ENCODE results near the gene ALK. TPM values are rescaled to one million over a fixed set of nuclear protein-coding genes. Genes with fewer than 3 reads are reported as not detected.

The ALK gene
- polyA plus RNA-seq, 3 donors, result not detected

- peaks cover 0 to 3% of the 10 kb centered on the region in 2 donors for H3K4me1 ChIP-seq (ENCODE audit: control insufficient read depth in 1 of 2, insufficient read depth in 2 of 2, low read length in 2 of 2)
- H3K9me3 ChIP-seq (replicated peaks in 1 of 2; ENCODE audit: control insufficient read depth in 1 of 2, insufficient read depth in 1 of 2, low read length in 2 of 2), result no peaks in the 10 kb centered on the region
- DNase-seq, result no peak
- no peaks in the 10 kb centered on the region for H3K79me2 ChIP-seq (ENCODE audit: insufficient read depth, low read length)
- no peak for TF ChIP-seq CTCF (IDR thresholded peaks at IDR 0.05)
- 86% methylated on average over 1 of the region's 2 CpGs for WGBS (ENCODE audit: insufficient coverage)
- intact Hi-C loops (cut with micrococcal nuclease), result no loop called here
- Mint-ChIP-seq H3K27me3 (ENCODE audit: low read depth in 3 of 3) (peaks cover 0 to 5% (median 0%) of the 10 kb centered on the region in 3 donors), H3K27ac (no peak overlapping the region), H3K36me3 (no peaks in the 10 kb centered on the region), H3K4me1 (peaks cover 14% of the 10 kb centered on the region), H3K9me3 (peaks cover 0 to 2% (median 0%) of the 10 kb centered on the region in 7 donors), H3K4me3 (no peak overlapping the region)
- no peak overlapping the region for H3K9ac ChIP-seq (ENCODE audit: insufficient read depth, low read length, poor library complexity, severe bottlenecking)
- no peak overlapping the region for H3K4me2 ChIP-seq (replicated peaks; ENCODE audit: extremely low read depth, low read length, poor library complexity, severe bottlenecking)
- no peaks in the 10 kb centered on the region for H3K36me3 ChIP-seq (replicated peaks in 1 of 2; ENCODE audit: control insufficient read depth in 1 of 2, insufficient read depth in 2 of 2, low read length in 2 of 2)
- H3K27me3 ChIP-seq (ENCODE audit: control insufficient read depth in 2 of 2, insufficient read depth in 2 of 2, low read length in 2 of 2), result no peaks in the 10 kb centered on the region
- no peaks in the 10 kb centered on the region for H4K20me1 ChIP-seq (ENCODE audit: insufficient read depth, low read length)
- no peak overlapping the region for H2AFZ ChIP-seq (ENCODE audit: insufficient read depth, low read depth, low read length, poor library complexity, severe bottlenecking)
- H3K27ac ChIP-seq (ENCODE audit: low read depth in 1 of 2, low read length in 2 of 2), result no peak overlapping the region
- no peak overlapping the region for H3K4me3 ChIP-seq (replicated peaks in 1 of 3; ENCODE audit: low read depth in 2 of 3, low read length in 3 of 3)
These were observed 404.6 kb downstream of the ALK start for GRCh38 chr2:29516767-29517166.

DNA sequence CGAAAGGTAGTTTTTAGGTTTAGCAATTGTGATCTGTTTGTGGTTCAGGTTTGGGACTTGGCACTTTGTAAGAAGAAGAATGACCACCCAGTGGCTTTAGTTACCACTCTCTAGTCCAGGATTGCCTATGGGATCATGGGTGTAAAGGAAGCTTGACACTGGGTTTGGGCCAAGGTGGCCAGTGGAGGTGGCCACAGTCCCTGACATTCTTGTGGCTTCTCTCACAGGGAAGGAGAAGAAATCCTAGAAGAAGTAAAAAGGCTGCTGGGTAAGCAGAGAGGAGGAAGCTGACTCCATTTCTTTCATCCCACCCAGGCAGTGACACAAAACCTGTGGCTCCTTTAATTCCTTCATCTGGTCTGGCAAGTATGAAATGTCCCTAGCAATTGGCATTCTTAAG is 411.5 kb downstream of the ALK start:
- Mint-ChIP-seq H3K27ac (no peak overlapping the region), H3K9me3 (peaks cover 0 to 19% (median 8%) of the 10 kb centered on the region in 7 donors), H3K4me3 (no peak overlapping the region), H3K4me1 (no peaks in the 10 kb centered on the region), H3K27me3 (ENCODE audit: low read depth in 3 of 3) (peaks cover 0 to 3% (median 0%) of the 10 kb centered on the region in 3 donors), H3K36me3 (no peaks in the 10 kb centered on the region)
- Histone ChIP-seq H3K9me3 (replicated peaks in 1 of 2; ENCODE audit: control insufficient read depth in 1 of 2, insufficient read depth in 1 of 2, low read length in 2 of 2) (no peaks in the 10 kb centered on the region), H2AFZ (ENCODE audit: insufficient read depth, low read depth, low read length, poor library complexity, severe bottlenecking) (no peak overlapping the region), H4K20me1 (ENCODE audit: insufficient read depth, low read length) (no peaks in the 10 kb centered on the region), H3K79me2 (ENCODE audit: insufficient read depth, low read length) (no peaks in the 10 kb centered on the region), H3K4me2 (replicated peaks; ENCODE audit: extremely low read depth, low read length, poor library complexity, severe bottlenecking) (no peak overlapping the region), H3K4me3 (replicated peaks in 1 of 3; ENCODE audit: low read depth in 2 of 3, low read length in 3 of 3) (no peak overlapping the region), H3K36me3 (replicated peaks in 1 of 2; ENCODE audit: control insufficient read depth in 1 of 2, insufficient read depth in 2 of 2, low read length in 2 of 2) (no peaks in the 10 kb centered on the region), H3K27me3 (ENCODE audit: control insufficient read depth in 2 of 2, insufficient read depth in 2 of 2, low read length in 2 of 2) (no peaks in the 10 kb centered on the region), H3K4me1 (ENCODE audit: control insufficient read depth in 1 of 2, insufficient read depth in 2 of 2, low read length in 2 of 2) (no peaks in the 10 kb centered on the region), H3K9ac (ENCODE audit: insufficient read depth, low read length, poor library complexity, severe bottlenecking) (no peak overlapping the region), H3K27ac (ENCODE audit: low read depth in 1 of 2, low read length in 2 of 2) (no peak overlapping the region)
- DNase-seq, result no peak
- TF ChIP-seq CTCF (IDR thresholded peaks at IDR 0.05), result no peak
- intact Hi-C loops (cut with micrococcal nuclease), result no loop called here
- whole genome bisulfite sequencing (ENCODE audit: insufficient coverage), result 86% methylated on average over 1 of the region's 1 CpG

All from CD14-positive monocyte (primary cell).